BE2C (cell line): ENCODE results near the gene TMEM82.

Source experiments
- DNase-seq: peaks from one replicate; pipeline ENCODE4 v3.0.0-alpha.2; 2020
- H3K27me3 ChIP-seq: fragments of 250-450 bp; sonication (Bioruptor Pico); 2 replicates; pipeline ENCODE4 v1.5.1; 2020; ENCODE audit warnings: mild to moderate bottlenecking
- H3K36me3 ChIP-seq: fragments of 250-450 bp; sonication (Bioruptor Pico); 2 replicates; pipeline ENCODE4 v1.5.1; 2020; ENCODE audit warnings: mild to moderate bottlenecking
- H3K4me1 ChIP-seq: fragments of 250-450 bp; sonication (Bioruptor Pico); 2 replicates; pipeline ENCODE4 v1.5.1; 2020
- H3K4me3 ChIP-seq: 2 replicates; pipeline ENCODE4 v1.5.1; 2011; ENCODE audit warnings: low read depth, low read length
- H3K9me3 ChIP-seq: fragments of 250-450 bp; sonication (Bioruptor Pico); 2 replicates; pipeline ENCODE4 v1.5.1; 2020
- TF ChIP-seq, protein P1 (sequence below): IDR thresholded peaks from 2 replicates; pipeline ENCODE4 v1.5.1; 2012; ENCODE audit warnings: mild to moderate bottlenecking, low read depth, low read length

Gene TMEM82

DNA sequence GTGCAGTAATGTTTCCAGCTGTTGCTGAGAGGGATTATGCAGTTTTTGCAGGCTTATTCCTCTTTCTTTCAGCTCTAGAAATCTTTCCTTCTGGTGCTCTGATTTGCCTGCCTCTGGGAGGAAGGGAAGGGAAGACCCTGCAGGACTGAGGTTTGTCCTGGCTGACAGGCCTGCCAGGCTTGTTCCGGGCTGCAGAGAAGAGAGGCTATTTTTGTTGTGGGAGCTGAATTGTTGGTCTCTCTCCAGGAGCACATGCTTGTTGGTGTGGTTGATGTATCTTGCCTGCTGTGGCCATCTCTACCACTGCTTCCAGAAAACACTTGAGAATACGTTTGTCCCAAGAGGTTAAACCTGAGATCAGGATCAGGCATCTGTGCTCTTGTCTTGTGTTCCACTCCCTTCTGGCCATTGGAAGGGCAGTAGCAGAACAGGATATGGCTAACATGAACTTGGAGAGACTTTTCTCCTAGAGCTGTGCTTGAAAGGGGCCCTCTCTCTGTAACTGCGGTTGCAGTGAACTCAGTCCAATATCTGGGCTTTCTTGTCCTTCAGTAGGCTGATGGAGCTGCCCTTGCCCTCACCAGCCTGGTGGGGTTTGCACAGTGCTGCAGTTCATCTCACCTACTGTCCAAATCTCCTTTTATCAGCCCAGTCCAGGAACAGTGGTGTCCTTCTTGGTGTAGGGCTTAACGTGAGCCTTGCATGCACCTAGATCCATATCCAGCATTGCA lies 27.7 kb upstream of the TMEM82 start:
- H3K9me3 ChIP-seq = no peaks in the 10 kb centered on the region
- no peaks in the 10 kb centered on the region for H3K27me3 ChIP-seq
- no peak overlapping the region for H3K4me3 ChIP-seq
- no peaks in the 10 kb centered on the region for H3K4me1 ChIP-seq
- TF ChIP-seq, protein P1, sequence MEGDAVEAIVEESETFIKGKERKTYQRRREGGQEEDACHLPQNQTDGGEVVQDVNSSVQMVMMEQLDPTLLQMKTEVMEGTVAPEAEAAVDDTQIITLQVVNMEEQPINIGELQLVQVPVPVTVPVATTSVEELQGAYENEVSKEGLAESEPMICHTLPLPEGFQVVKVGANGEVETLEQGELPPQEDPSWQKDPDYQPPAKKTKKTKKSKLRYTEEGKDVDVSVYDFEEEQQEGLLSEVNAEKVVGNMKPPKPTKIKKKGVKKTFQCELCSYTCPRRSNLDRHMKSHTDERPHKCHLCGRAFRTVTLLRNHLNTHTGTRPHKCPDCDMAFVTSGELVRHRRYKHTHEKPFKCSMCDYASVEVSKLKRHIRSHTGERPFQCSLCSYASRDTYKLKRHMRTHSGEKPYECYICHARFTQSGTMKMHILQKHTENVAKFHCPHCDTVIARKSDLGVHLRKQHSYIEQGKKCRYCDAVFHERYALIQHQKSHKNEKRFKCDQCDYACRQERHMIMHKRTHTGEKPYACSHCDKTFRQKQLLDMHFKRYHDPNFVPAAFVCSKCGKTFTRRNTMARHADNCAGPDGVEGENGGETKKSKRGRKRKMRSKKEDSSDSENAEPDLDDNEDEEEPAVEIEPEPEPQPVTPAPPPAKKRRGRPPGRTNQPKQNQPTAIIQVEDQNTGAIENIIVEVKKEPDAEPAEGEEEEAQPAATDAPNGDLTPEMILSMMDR = no peak
- no peak for DNase-seq
- H3K36me3 ChIP-seq = no peaks in the 10 kb centered on the region

DNA sequence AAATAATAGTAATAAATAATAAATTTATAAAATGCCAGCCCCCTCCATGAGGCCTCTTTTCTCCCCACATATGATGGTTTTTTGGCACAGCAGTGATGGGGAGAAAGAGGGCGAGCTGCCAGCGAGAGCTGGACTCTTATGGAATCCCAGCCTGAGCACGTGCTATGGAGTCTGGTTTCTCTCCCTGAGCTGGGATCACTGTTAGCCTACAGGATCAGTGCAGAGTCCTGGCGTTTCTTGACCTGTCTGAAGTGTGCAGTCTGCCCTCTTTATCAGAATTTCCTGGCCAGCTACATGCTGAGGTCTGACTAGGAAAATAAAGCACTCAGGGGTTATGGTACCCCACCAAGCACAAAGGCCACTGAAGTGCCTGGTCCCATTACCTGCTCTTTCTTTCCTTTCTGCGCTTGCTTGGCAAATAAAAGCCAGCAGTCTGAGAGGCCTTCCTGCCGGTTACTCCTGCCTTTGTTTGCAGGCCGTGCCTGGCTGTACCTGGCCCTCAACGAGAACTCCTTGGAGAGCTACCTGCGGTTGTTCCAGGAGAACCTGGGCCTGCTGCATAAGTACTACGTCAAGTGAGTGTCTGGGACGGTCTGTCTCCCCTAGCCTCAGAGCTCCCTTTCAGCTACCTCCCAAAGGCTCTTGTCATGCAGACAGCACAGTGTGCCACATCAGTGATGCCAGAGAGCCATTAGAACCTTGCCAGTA lies 24.7 kb upstream of the TMEM82 start:
- no peaks in the 10 kb centered on the region for H3K36me3 ChIP-seq
- H3K4me3 ChIP-seq = no peak overlapping the region
- no peak for DNase-seq
- no peaks in the 10 kb centered on the region for H3K4me1 ChIP-seq
- H3K9me3 ChIP-seq = no peaks in the 10 kb centered on the region
- H3K27me3 ChIP-seq = no peaks in the 10 kb centered on the region
- TF ChIP-seq, protein P1 = no peak

DNA sequence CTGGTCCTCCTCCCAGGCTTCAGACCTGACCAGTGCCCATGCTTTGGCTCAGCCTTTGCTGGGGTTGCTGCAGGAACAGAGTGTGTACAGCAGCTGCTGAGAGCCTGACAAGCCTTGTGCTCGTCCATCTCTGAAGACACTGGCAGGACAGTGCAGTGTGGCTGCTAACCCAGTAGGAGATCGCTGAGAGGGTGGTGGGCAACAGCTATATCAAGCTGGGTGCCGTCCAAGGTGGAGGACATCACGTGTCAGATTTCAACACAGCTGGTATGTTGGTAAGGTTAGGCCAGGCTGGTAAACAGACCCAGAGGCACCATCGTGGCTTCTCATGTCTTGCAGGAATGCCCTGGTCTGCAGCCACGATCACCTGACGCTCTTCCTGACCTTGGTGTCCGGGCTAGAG lies 24.1 kb upstream of the TMEM82 start:
- H3K4me3 ChIP-seq = no peak overlapping the region
- H3K27me3 ChIP-seq = no peaks in the 10 kb centered on the region
- no peaks in the 10 kb centered on the region for H3K36me3 ChIP-seq
- H3K4me1 ChIP-seq = no peaks in the 10 kb centered on the region
- no peak for DNase-seq
- TF ChIP-seq, protein P1 = no peak
- no peaks in the 10 kb centered on the region for H3K9me3 ChIP-seq

DNA sequence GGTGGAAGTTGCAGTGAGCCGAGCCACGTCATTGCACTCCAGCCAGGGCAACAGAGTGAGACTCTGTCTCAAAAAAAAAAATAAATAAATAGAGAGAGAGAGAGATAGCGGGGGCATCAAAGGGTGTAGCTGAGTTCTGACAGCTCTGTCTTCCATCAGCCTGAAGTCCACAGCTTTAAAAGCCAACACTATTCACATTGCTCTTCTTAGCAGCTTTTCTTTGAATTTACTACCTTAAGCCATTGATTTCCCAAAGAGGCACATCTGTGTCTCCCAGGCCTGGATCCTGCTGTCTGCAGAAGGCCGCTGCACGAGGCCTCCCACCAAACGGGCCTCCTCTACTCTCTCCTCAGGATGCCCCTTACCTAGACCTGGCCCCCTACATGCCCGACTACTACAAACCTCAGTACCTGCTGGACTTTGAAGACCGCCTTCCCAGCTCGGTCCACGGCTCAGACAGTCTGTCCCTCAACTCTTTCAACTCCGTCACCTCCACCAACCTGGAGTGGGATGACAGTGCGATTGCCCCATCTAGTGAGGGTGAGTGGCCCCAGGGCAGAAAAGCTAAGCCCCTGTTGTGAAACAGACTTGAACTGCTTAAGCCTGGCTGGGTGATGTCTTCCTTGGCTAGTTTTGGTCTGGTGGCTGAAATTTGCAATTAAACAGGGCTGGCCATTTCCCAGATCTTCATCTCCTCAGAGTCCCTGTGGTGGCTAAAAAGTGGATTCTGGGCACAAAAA lies 22.7 kb upstream of the TMEM82 start:
- Histone ChIP-seq H3K27me3 (no peaks in the 10 kb centered on the region), H3K4me3 (no peak overlapping the region), H3K9me3 (no peaks in the 10 kb centered on the region), H3K4me1 (no peaks in the 10 kb centered on the region), H3K36me3 (no peaks in the 10 kb centered on the region)
- DNase-seq = no peak
- TF ChIP-seq, protein P1 = no peak

DNA sequence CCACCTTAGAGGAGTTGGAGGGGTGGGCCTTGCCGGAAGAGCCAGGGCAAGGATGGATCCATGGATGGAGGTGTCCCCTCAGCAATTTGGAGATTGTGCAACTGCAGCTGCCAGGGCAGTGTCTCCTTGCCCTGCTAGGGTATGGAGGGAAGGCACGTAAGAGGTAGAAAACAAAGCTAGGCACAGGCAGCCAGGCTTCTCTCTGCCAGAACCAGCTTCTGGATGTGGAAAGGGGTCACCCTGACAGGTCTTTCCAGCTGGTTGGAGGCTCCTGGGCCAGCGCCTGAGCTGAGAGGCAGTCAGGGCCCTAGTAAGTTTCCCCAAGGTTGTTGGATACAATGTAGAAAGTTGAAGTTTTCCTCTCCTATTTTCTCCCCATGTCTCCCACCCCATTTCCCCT lies 21.4 kb upstream of the TMEM82 start:
- no peak overlapping the region for H3K4me3 ChIP-seq
- H3K27me3 ChIP-seq = no peaks in the 10 kb centered on the region
- H3K4me1 ChIP-seq = no peaks in the 10 kb centered on the region
- no peaks in the 10 kb centered on the region for H3K9me3 ChIP-seq
- TF ChIP-seq, protein P1 = no peak
- H3K36me3 ChIP-seq = no peaks in the 10 kb centered on the region
- no peak for DNase-seq

DNA sequence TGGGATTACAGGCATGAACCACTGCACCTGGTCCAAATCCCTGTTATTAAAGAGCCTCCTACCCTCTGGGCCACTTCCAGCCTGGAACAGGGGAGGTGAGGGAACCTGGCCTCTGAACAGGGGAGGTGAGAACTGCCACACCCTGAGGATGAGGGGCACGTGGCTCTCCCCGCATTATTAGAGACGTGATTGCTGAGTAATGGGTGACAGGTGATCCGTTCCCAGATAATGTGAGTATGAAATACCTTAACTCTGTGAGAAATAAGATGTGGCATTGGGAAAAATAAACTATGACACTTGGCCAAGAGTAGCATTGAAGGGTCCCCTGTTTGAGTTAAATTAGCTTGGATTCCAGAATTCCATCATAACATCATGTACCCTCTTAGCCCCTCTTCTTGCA lies 19.9 kb upstream of the TMEM82 start:
- no peaks in the 10 kb centered on the region for H3K36me3 ChIP-seq
- H3K27me3 ChIP-seq = no peaks in the 10 kb centered on the region
- H3K9me3 ChIP-seq = no peaks in the 10 kb centered on the region
- TF ChIP-seq, protein P1 = no peak
- no peak for DNase-seq
- H3K4me1 ChIP-seq = no peaks in the 10 kb centered on the region
- no peak overlapping the region for H3K4me3 ChIP-seq
